Measurements from ENCODE around the gene HMX3.

Gene HMX3

DNA sequence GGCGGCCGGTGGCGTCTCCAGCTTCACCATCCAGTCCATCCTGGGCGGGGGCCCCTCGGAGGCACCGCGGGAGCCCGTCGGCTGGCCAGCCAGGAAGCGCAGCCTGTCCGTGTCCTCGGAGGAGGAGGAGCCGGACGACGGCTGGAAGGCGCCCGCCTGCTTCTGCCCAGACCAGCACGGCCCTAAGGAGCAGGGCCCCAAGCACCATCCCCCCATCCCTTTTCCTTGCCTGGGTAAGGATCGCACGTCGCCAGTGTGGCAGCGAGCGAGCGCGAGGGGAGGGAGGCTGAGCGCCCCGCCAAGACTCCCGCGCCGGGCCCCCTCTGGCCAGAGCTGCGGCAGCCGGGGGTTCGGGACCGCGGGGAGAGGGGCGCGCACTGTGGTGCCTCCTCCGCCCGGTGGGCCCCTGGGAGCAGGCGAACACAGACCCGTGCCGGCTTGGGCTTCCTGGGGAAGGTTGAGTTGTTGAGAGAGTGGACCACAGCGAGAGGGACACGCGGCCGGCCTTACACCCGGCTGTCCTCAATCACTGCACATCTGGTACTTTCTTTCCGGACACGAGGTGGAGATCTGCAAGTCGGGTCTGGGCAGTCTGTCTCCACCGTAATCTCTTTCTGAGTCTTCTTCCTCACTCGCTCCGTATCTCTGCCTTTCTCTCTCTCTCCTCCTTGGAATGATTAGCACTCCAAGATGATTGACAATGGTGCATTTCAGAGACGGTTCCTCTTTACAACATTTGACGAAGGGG is 12.8 kb downstream of the HMX3 start:
- no peaks in the 10 kb centered on the region for H3K9me3 ChIP-seq (ENCODE audit: control insufficient read depth in 2 of 2, low read length in 2 of 2)
- peaks cover 77 to 78% of the 10 kb centered on the region in 2 donors for H3K27me3 ChIP-seq (ENCODE audit: control insufficient read depth in 2 of 2, insufficient read depth in 2 of 2, low read length in 2 of 2)
- no peak overlapping the region for H3K4me3 ChIP-seq (ENCODE audit: low read length in 2 of 2)
- no peaks in the 10 kb centered on the region for H3K36me3 ChIP-seq (ENCODE audit: control insufficient read depth in 2 of 2, insufficient read depth in 2 of 2, low read length in 2 of 2)
- no peak overlapping the region for H3K9ac ChIP-seq (ENCODE audit: low read depth in 1 of 2, low read length in 2 of 2)
- H3K27ac ChIP-seq (ENCODE audit: low read depth in 2 of 2, low read length in 2 of 2): no peak overlapping the region
- H3K4me1 ChIP-seq (ENCODE audit: control insufficient read depth in 2 of 2, insufficient read depth in 2 of 2, low read length in 2 of 2): peaks cover 18 to 20% of the 10 kb centered on the region in 2 donors

DNA sequence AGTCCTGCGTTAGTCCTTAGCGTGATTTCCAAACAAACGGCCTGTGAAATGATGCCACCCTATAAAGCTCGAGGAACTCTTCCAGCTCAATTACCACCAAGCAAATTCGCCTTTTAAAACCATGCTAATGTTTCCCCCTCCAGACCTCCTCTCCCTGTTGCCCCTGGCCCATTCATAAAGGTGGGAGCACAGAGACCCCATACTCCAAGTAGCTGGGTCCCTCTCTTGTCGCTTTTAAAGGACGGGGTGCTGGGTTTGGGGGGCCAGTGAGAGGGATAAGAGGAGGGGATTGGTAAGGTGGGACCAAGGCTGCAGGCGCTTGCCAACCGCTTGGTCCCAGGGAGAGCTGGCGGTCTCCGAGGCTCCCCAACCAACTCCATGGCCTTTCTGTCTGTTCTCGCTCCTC is 13.4 kb downstream of the HMX3 start:
- Histone ChIP-seq H3K9me3 (ENCODE audit: control insufficient read depth in 2 of 2, low read length in 2 of 2) (no peaks in the 10 kb centered on the region), H3K4me3 (ENCODE audit: low read length in 2 of 2) (peak overlapping the region in 1 of 2 donors; percentile 65), H3K27me3 (ENCODE audit: control insufficient read depth in 2 of 2, insufficient read depth in 2 of 2, low read length in 2 of 2) (peaks cover 71 to 72% of the 10 kb centered on the region in 2 donors), H3K9ac (ENCODE audit: low read depth in 1 of 2, low read length in 2 of 2) (no peak overlapping the region), H3K4me1 (ENCODE audit: control insufficient read depth in 2 of 2, insufficient read depth in 2 of 2, low read length in 2 of 2) (peaks cover 18 to 20% of the 10 kb centered on the region in 2 donors), H3K27ac (ENCODE audit: low read depth in 2 of 2, low read length in 2 of 2) (no peak overlapping the region), H3K36me3 (ENCODE audit: control insufficient read depth in 2 of 2, insufficient read depth in 2 of 2, low read length in 2 of 2) (no peaks in the 10 kb centered on the region)

DNA sequence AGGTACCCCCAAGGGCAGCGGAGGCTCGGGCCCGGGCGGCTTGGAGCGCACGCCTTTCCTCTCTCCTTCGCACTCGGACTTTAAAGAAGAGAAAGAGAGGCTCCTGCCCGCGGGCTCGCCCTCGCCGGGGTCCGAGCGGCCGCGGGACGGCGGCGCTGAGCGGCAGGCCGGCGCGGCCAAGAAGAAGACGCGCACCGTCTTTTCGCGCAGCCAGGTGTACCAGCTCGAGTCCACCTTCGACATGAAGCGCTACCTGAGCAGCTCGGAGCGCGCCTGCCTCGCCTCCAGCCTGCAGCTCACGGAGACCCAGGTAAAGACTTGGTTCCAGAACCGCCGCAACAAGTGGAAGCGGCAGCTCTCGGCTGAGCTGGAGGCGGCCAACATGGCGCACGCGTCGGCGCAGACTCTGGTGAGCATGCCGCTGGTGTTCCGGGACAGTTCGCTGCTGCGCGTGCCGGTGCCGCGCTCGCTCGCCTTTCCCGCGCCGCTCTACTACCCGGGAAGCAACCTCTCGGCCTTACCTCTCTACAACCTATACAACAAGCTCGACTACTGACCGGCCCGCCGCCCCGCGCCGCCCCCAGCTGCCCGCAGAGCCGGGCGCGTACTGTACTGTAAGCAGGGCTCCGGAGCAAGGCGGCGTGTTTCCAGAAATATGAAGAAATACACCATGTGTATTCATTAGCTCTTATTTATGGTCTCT is 13.9 kb downstream of the HMX3 start:
- Histone ChIP-seq H3K36me3 (ENCODE audit: control insufficient read depth in 2 of 2, insufficient read depth in 2 of 2, low read length in 2 of 2) (no peaks in the 10 kb centered on the region), H3K9me3 (ENCODE audit: control insufficient read depth in 2 of 2, low read length in 2 of 2) (no peaks in the 10 kb centered on the region), H3K27ac (ENCODE audit: low read depth in 2 of 2, low read length in 2 of 2) (no peak overlapping the region), H3K4me3 (ENCODE audit: low read length in 2 of 2) (peak overlapping the region; percentile 44 to 65), H3K9ac (ENCODE audit: low read depth in 1 of 2, low read length in 2 of 2) (no peak overlapping the region), H3K4me1 (ENCODE audit: control insufficient read depth in 2 of 2, insufficient read depth in 2 of 2, low read length in 2 of 2) (peaks cover 18 to 20% of the 10 kb centered on the region in 2 donors), H3K27me3 (ENCODE audit: control insufficient read depth in 2 of 2, insufficient read depth in 2 of 2, low read length in 2 of 2) (peaks cover 65 to 67% of the 10 kb centered on the region in 2 donors)

DNA sequence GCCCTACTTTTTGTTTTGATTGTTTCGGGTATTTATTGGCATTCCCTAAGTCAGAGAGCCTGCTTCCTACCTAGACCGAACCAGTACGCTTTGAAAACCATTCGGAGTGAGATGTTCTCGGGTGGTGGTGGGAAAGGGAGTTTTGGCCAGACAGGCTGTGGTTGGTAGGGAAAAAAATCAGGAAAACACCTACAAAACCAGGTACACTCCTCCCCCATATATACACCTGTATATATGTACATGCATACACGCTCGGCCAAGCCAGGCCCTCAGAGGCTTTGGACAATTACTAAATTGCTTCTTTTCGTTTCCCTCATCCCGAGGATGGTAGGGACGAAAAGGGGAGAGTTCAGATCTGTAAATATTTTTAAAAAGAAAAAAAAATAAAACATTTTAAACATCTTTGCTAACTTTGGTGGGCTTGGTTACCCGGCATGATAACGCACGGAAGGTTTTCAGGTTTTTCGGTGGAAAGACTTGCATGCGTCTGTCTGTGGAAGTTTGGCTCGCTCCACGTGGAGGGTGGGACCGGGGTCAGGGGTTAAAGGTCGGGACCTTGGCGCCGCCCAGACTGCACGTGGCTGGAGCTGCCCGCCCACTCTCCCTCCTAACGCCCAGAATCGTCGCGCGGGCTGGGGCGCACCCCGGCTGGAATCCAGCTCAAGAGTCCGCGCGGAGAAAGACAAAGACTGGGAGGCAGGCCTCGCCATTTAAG is 14.7 kb downstream of the HMX3 start:
- Histone ChIP-seq H3K36me3 (ENCODE audit: control insufficient read depth in 2 of 2, insufficient read depth in 2 of 2, low read length in 2 of 2) (no peaks in the 10 kb centered on the region), H3K27ac (ENCODE audit: low read depth in 2 of 2, low read length in 2 of 2) (no peak overlapping the region), H3K27me3 (ENCODE audit: control insufficient read depth in 2 of 2, insufficient read depth in 2 of 2, low read length in 2 of 2) (peaks cover 58 to 59% of the 10 kb centered on the region in 2 donors), H3K9ac (ENCODE audit: low read depth in 1 of 2, low read length in 2 of 2) (no peak overlapping the region), H3K4me3 (ENCODE audit: low read length in 2 of 2) (peak overlapping the region; percentile 12 to 65), H3K9me3 (ENCODE audit: control insufficient read depth in 2 of 2, low read length in 2 of 2) (no peaks in the 10 kb centered on the region), H3K4me1 (ENCODE audit: control insufficient read depth in 2 of 2, insufficient read depth in 2 of 2, low read length in 2 of 2) (peaks cover 23 to 27% of the 10 kb centered on the region in 2 donors)

DNA sequence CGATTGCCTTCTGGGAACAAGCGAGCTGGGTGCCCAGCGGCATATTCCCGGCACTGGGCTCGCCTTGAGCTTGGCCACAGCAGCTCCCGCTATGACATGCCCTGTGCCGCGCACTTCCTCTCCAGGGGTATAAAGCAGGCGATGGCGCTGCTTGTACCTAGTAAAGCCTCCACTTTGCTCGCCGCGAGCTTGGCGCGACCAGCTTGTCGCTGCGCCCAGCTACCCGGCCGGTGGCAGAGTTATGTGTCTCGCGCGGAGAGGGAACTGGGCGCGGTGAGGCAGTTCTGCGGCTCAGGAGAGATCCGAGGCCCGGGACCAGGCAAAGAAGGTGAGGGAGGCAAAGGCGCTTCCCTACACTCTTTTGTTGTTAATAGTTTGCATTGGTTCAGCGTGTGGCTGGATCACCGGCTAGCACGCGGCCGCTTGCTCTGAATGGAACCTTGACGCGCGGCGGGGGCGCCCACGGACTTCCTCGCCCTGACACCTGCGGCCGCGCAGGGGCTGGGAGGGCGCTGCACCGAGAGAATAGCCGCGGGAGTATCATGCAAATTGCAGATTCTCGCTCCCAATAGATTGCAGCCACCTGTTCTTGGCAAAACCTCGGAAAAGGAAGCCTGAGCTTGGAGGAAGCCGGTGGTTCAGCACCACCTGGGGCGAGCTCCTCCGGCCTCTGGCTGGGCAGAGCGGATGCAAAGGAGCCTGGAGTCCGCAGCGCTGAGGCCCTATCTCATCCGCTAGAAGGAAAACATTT is 15.4 kb downstream of the HMX3 start:
- peaks cover 52 to 53% of the 10 kb centered on the region in 2 donors for H3K27me3 ChIP-seq (ENCODE audit: control insufficient read depth in 2 of 2, insufficient read depth in 2 of 2, low read length in 2 of 2)
- H3K4me3 ChIP-seq (ENCODE audit: low read length in 2 of 2): peak overlapping the region; percentile 2 to 50
- no peak overlapping the region for H3K9ac ChIP-seq (ENCODE audit: low read depth in 1 of 2, low read length in 2 of 2)
- H3K36me3 ChIP-seq (ENCODE audit: control insufficient read depth in 2 of 2, insufficient read depth in 2 of 2, low read length in 2 of 2): peaks cover under 1 to 4% of the 10 kb centered on the region in 2 donors
- no peak overlapping the region for H3K27ac ChIP-seq (ENCODE audit: low read depth in 2 of 2, low read length in 2 of 2)
- peaks cover 24 to 31% of the 10 kb centered on the region in 2 donors for H3K4me1 ChIP-seq (ENCODE audit: control insufficient read depth in 2 of 2, insufficient read depth in 2 of 2, low read length in 2 of 2)
- H3K9me3 ChIP-seq (ENCODE audit: control insufficient read depth in 2 of 2, low read length in 2 of 2): no peaks in the 10 kb centered on the region

DNA sequence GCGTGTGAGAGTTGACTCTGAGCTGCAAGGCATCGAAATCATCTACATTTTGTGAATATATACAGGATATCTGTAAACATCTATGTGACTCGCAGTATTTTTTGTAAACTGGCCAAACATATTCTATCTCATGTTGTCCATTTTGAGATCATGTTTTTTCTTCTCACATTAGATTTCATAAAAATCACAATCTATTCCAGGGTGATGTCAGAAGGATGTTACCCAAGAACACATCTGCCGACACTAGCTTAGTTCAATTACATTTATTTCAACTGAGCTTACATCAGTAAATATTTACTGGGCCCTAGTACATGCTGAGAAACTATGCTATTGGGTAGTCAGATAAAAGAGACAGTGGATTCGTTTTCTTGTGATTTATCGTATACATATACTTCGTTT is 16.0 kb downstream of the HMX3 start:
- H3K4me1 ChIP-seq (ENCODE audit: control insufficient read depth in 2 of 2, insufficient read depth in 2 of 2, low read length in 2 of 2): peaks cover 24 to 31% of the 10 kb centered on the region in 2 donors

DNA sequence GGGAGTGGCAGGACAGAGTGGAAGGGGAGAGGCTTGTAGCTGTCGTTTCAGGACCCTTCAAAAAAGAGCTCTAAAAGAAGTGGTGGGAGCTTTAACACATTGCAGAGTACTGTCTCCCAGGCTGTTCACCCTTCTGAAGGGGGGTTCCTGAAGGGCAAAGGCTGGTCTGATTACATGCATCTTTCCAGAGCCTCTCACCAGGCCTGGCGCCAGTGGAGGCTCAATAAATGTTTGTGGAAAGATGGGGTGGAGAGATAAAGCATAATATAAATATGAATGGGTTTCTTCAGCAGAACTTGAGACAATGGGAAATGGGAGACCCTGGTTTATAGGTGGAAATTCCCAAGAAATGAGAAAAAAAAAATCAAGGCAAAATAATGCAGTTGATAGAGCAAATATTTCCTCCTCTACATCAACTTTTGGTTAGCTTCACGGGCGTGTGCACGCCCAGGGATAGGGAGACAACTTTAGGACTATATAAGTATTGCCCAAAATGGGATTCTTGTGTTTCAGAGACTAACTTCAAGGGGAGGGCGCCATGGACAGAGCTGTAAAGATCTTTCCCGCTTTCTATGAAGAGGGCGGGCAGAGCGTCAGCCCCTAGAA is 17.8 kb downstream of the HMX3 start:
- Histone ChIP-seq H3K27ac (ENCODE audit: low read depth in 2 of 2, low read length in 2 of 2) (no peak overlapping the region), H3K9me3 (ENCODE audit: control insufficient read depth in 2 of 2, low read length in 2 of 2) (no peaks in the 10 kb centered on the region), H3K36me3 (ENCODE audit: control insufficient read depth in 2 of 2, insufficient read depth in 2 of 2, low read length in 2 of 2) (peaks cover 14 to 19% of the 10 kb centered on the region in 2 donors), H3K27me3 (ENCODE audit: control insufficient read depth in 2 of 2, insufficient read depth in 2 of 2, low read length in 2 of 2) (peaks cover 38 to 40% of the 10 kb centered on the region in 2 donors), H3K4me1 (ENCODE audit: control insufficient read depth in 2 of 2, insufficient read depth in 2 of 2, low read length in 2 of 2) (peaks cover 24 to 31% of the 10 kb centered on the region in 2 donors), H3K9ac (ENCODE audit: low read depth in 1 of 2, low read length in 2 of 2) (no peak overlapping the region), H3K4me3 (ENCODE audit: low read length in 2 of 2) (peak overlapping the region; percentile 41 to 51)

More for the DNA sequence above, 16.0 kb downstream of the HMX3 start:
- H3K36me3 ChIP-seq (ENCODE audit: control insufficient read depth in 2 of 2, insufficient read depth in 2 of 2, low read length in 2 of 2): peaks cover 5 to 9% of the 10 kb centered on the region in 2 donors
- no peak overlapping the region for H3K4me3 ChIP-seq (ENCODE audit: low read length in 2 of 2)
- peaks cover 48 to 51% of the 10 kb centered on the region in 2 donors for H3K27me3 ChIP-seq (ENCODE audit: control insufficient read depth in 2 of 2, insufficient read depth in 2 of 2, low read length in 2 of 2)
- H3K9me3 ChIP-seq (ENCODE audit: control insufficient read depth in 2 of 2, low read length in 2 of 2): no peaks in the 10 kb centered on the region
- H3K27ac ChIP-seq (ENCODE audit: low read depth in 2 of 2, low read length in 2 of 2): no peak overlapping the region
- no peak overlapping the region for H3K9ac ChIP-seq (ENCODE audit: low read depth in 1 of 2, low read length in 2 of 2)

DNA sequence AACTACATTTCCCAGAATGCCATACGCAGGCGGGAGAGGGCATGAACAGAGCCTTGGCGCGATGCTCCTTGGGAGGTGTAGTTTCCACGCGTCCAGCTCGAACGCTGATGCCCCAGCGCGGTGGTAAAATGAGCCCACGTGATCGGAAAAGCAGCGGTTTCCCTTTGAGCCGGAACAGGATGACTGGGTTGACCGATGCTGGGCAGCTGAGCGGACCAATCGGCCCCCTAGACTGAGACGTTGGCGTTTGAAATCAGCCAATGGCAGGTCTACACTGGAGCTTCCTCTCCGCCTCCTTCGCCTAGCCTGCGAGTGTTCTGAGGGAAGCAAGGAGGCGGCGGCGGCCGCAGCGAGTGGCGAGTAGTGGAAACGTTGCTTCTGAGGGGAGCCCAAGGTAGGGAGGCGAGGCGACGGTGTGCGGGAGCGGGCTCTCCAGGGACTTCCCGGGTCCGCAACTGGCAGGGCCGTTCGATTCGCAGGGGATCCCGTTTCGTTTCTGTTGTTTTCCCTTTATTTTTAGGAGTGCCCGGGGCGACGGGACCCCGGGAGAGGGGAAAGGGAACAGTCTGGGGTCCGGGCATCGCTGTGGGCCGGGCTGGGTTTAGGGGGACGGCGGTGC is 18.4 kb downstream of the HMX3 start, which contains the start of gene BUB3:
TSS of gene BUB3 (plus strand) at position 311 of the 619 bp plus-strand sequence. CDS start 516 bp downstream, outside the sequence.
- Histone ChIP-seq H3K9me3 (ENCODE audit: control insufficient read depth in 2 of 2, low read length in 2 of 2) (no peaks in the 10 kb centered on the region), H3K4me3 (ENCODE audit: low read length in 2 of 2) (peak within 1 kb of the TSS; percentile 93 to 99), H3K9ac (ENCODE audit: low read depth in 1 of 2, low read length in 2 of 2) (peak within 1 kb of the TSS; percentile 88 to 92), H3K27ac (ENCODE audit: low read depth in 2 of 2, low read length in 2 of 2) (peak within 1 kb of the TSS; percentile 88 to 89), H3K4me1 (ENCODE audit: control insufficient read depth in 2 of 2, insufficient read depth in 2 of 2, low read length in 2 of 2) (peaks cover 24 to 31% of the 10 kb centered on the region in 2 donors), H3K36me3 (ENCODE audit: control insufficient read depth in 2 of 2, insufficient read depth in 2 of 2, low read length in 2 of 2) (peaks cover 14 to 19% of the 10 kb centered on the region in 2 donors), H3K27me3 (ENCODE audit: control insufficient read depth in 2 of 2, insufficient read depth in 2 of 2, low read length in 2 of 2) (peaks cover 32 to 33% of the 10 kb centered on the region in 2 donors)

Measured in mucosa of rectum (tissue), 2 donors.